ENCODE measurements around the gene HDAC9. TPM values are rescaled to one million over a fixed set of nuclear protein-coding genes. Genes with fewer than 3 reads are reported as not detected.

HDAC9 gene
- total RNA-seq, 2 experiments from 2014 or later = 0.55 to 0.65 TPM

GRCh38 chr7:18499407-18500177 is 4.0 kb downstream of the HDAC9 start:
- H3K4me1 Mint-ChIP-seq = no peaks in the 10 kb centered on the region
- ChIA-PET CTCF (no interaction called here), POLR2A (no interaction called here)
- H3K36me3 Mint-ChIP-seq (ENCODE audit: low read depth) = no peaks in the 10 kb centered on the region
- peaks cover 1% of the 10 kb centered on the region for H3K27me3 Mint-ChIP-seq
- H3K4me3 Mint-ChIP-seq = no peak overlapping the region
- H3K27ac Mint-ChIP-seq = no peak overlapping the region
- DNase-seq = no peak
- H3K9me3 Mint-ChIP-seq = no peaks in the 10 kb centered on the region

DNA sequence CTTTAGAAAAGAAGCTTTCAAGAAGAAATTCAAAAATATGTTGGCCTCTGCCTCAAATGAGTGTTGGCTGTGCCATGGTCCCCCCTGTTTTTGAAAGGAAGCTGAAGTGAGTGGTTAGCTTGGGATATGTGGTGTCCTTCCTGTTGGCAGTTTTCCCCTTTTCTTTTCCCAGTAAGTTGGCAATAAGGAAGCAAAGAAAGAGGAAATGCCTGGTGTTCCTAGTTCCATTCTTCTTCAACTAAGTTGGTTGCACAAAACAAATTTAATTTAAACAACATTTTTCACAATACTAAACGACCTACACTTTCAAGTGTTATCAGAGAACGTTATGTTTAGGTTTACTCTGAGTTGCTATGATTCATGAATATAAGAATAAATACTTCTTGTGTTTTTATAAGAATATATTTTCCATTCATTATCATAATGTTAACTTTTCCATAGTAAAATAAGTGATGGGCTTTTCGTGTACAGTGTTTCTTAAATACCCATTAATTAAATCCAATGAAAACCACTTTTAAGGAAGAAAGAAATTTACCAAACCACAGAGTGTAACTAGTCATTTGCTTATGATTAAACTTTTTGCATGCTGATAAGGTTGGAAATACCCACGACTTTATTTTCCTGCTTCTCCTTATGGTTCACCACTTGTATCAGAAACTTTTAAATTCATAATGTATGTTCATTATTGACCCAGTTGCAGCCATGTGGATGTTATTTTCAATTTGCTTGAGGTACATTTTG is 7.7 kb downstream of the HDAC9 start:
- Mint-ChIP-seq H3K4me1 (peaks cover 4% of the 10 kb centered on the region), H3K4me3 (no peak overlapping the region), H3K27me3 (no peaks in the 10 kb centered on the region), H3K9me3 (no peaks in the 10 kb centered on the region), H3K36me3 (ENCODE audit: low read depth) (no peaks in the 10 kb centered on the region), H3K27ac (no peak overlapping the region)
- DNase-seq = no peak
- CTCF ChIA-PET = no interaction called here
- POLR2A ChIA-PET = no interaction called here

- ChIA-PET POLR2A (no interaction called here), CTCF (no interaction called here)
- DNase-seq = no peak
- no peak overlapping the region for H3K27ac Mint-ChIP-seq
- H3K9me3 Mint-ChIP-seq = no peaks in the 10 kb centered on the region
- no peaks in the 10 kb centered on the region for H3K27me3 Mint-ChIP-seq
- H3K4me3 Mint-ChIP-seq = no peak overlapping the region
- H3K36me3 Mint-ChIP-seq (ENCODE audit: low read depth) = no peaks in the 10 kb centered on the region
- peaks cover 9% of the 10 kb centered on the region for H3K4me1 Mint-ChIP-seq
These were observed 9.4 kb downstream of the HDAC9 start for GRCh38 chr7:18504965-18505364.

DNA sequence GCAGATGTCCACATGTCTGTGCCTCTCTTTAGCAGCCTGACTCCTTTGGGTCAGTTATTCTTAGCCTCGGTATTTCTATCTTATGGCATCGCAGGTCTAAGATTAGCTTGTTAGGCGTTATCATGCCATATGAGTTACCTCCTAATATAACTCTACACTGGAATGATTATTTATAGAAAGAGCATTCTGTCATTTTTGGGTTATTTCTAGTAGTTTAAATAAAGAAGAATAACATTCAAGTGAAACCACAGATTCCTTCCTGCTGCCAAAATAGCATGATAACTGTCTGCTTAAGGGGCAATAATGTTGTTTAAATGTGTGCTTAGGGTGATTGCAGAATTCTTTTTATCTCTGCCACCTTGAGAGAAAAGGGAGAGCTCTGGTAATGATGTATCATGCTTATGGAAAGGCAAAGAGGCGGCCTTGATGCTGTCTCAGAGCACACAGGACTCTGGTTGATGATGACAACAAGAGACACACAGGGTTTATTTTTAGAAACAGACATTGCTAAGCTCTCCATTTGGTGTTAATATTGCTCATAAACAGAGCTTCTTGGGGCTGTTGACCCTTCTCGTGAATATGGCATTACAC is 10.4 kb downstream of the HDAC9 start:
- H3K9me3 Mint-ChIP-seq = no peaks in the 10 kb centered on the region
- CTCF ChIA-PET = no interaction called here

DNA sequence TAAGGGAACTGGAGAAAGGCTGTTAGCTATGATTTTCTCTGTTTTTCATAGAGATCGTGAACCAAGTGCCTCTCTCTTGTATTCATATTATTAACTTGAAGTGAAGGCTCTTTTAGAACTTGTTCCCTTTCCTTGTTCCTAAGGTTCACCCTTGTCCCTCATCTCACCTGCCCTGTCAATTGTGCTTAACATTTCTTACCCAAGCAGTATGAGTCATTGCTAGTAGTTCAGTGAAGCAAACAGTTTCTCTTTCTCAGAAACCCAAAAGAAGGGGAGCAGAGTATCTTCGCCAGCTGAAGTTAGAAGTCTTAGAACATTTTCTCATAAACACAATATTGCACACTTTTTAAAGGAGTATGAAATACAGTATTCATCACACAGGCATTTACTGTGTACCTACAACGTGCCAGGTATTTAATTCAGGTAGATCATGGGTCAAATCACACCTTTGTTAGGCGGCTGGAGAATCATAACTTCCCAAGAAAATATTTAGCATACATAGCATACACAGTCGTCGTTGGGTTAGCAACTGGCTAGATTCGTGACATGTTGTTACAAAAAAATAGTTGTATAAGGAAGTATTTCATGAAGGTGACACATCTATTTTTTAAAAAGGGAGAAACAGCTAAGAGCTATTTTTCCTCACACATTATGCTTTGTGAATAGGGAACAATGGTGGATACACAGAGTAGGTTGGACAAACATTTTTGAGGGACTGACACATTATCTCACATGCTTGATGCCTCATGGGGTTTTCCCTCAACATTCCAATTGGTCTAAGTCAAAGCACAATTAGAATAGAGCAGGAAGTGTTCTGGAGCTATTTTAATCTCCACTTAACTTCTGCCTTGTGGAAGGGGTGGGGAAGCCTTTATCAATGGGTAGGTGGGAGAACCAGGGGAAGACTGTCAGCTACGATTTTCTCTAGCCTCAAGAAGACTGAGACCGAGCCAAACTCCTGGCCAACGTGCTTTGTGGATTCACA is 13.2 kb downstream of the HDAC9 start:
- no peak for DNase-seq
- H3K9me3 Mint-ChIP-seq = no peaks in the 10 kb centered on the region
- no peaks in the 10 kb centered on the region for H3K36me3 Mint-ChIP-seq (ENCODE audit: low read depth)
- H3K27me3 Mint-ChIP-seq = no peaks in the 10 kb centered on the region
- no peak overlapping the region for H3K27ac Mint-ChIP-seq
- no peak overlapping the region for H3K4me3 Mint-ChIP-seq
- CTCF ChIA-PET = no interaction called here
- peaks cover 9% of the 10 kb centered on the region for H3K4me1 Mint-ChIP-seq
- POLR2A ChIA-PET = no interaction called here

More for the DNA sequence above, 10.4 kb downstream of the HDAC9 start:
- Mint-ChIP-seq H3K27ac (no peak overlapping the region), H3K4me1 (peaks cover 9% of the 10 kb centered on the region), H3K36me3 (ENCODE audit: low read depth) (no peaks in the 10 kb centered on the region), H3K27me3 (no peaks in the 10 kb centered on the region), H3K4me3 (no peak overlapping the region)
- no peak for DNase-seq
- POLR2A ChIA-PET = no interaction called here

DNA sequence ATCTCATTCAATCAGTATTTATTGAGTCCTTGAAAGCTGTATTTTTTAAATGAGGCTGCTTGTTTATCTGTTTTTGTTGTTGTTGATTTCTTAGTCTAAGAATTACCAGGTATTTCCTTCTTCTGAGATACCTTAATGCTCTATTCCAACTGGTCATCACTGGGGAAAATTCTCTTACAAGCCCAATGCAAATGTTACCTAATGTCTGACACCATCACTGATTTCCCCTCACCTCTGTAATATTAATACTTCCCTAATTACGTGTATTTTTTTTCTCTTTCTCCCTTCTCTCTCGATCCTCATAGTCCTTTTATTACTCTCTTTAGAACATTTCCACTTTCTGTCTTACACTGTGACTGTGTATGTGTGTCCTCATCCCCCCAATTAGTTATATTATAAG is 13.9 kb downstream of the HDAC9 start:
- no peak for DNase-seq
- H3K4me3 Mint-ChIP-seq = no peak overlapping the region
- H3K9me3 Mint-ChIP-seq = no peaks in the 10 kb centered on the region
- H3K4me1 Mint-ChIP-seq = peaks cover 9% of the 10 kb centered on the region
- H3K27ac Mint-ChIP-seq = no peak overlapping the region
- H3K27me3 Mint-ChIP-seq = no peaks in the 10 kb centered on the region
- CTCF ChIA-PET = no interaction called here
- H3K36me3 Mint-ChIP-seq (ENCODE audit: low read depth) = no peaks in the 10 kb centered on the region
- POLR2A ChIA-PET = no interaction called here

DNA sequence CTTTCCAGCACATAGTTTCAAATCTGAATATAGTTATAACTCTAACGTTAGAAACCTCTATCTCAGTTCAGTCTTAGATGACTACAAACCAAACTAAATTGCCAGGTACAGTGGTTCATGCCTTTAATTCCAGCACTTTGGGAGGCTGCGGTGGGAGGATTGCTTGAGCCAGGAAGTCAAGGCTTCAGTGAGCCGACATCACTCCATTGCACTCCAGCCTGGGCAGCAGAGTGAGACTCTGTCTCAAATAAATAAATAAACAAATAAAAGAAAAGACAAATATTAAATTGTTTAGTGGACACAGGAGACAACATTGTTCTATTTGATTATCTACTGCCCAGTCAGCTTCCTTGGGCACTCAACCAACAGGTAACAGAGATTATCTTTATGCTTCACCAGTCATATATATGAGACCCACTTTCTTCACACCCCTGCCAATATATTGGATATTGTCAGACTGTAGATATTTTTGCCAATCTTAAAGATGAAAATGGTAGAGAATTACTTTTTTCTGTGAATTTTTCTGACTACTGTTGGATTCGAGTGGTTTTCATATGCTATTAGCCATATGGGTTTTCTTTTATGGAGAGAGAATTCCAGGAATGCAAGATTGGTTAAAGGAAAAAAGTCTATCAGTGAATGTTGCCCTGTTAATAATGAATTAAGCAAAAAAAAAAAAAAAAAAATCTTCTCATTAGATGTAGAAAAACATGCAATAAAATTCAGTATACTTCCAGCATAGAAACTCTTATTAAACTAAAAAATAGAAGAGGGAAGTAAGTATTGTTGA is 16.0 kb downstream of the HDAC9 start:
- POLR2A ChIA-PET = no interaction called here

DNA sequence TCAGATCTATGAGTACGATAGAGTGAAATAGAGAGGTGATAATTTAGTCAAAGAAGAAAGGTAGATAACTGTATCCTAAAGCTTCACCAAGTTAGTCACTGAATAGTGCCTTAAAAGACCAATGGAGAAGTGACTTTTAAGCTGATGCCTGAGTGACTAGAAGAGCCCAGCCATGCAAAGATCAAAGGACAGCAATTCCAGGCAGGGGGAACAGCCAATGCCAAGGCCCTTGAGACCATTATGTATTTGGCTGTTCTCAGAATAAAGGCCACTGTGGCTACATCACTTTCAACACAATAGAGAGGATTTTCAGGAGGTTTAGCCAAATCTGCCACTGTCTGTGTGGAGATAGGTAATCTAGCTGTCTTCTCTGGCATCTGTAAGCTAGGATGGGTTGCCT is 17.8 kb downstream of the HDAC9 start:
- no peak for DNase-seq
- no peak overlapping the region for H3K27ac Mint-ChIP-seq
- peaks cover 5% of the 10 kb centered on the region for H3K4me1 Mint-ChIP-seq
- H3K4me3 Mint-ChIP-seq = no peak overlapping the region
- H3K9me3 Mint-ChIP-seq = no peaks in the 10 kb centered on the region
- CTCF ChIA-PET = no interaction called here
- H3K27me3 Mint-ChIP-seq = no peaks in the 10 kb centered on the region
- POLR2A ChIA-PET = no interaction called here
- H3K36me3 Mint-ChIP-seq (ENCODE audit: low read depth) = no peaks in the 10 kb centered on the region

More for the DNA sequence above, 16.0 kb downstream of the HDAC9 start:
- H3K27ac Mint-ChIP-seq = no peak overlapping the region
- H3K9me3 Mint-ChIP-seq = no peaks in the 10 kb centered on the region
- H3K27me3 Mint-ChIP-seq = no peaks in the 10 kb centered on the region
- DNase-seq = no peak
- peaks cover 9% of the 10 kb centered on the region for H3K4me1 Mint-ChIP-seq
- H3K4me3 Mint-ChIP-seq = no peak overlapping the region
- H3K36me3 Mint-ChIP-seq (ENCODE audit: low read depth) = no peaks in the 10 kb centered on the region
- CTCF ChIA-PET = no interaction called here

DNA sequence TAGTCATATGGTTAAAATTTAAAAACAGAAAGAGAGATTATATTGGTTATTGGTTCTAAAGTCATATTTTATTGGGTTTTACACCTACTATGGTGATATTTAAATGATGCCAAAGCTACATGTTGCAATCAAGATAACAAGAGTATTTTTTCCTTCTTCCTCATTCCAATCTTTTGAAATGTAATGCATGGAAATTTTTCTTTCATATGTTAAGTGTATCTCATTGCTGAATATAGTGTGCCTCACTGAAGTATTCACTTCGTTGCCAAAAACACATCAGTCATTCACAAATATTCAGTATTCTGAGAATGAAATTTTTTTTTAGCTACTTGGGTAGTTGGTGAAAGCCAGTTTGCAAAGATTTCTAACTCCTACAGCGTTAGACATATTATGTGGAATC is 19.5 kb downstream of the HDAC9 start:
- CTCF ChIA-PET = no interaction called here

GRCh38 chr7:18517646-18518045 is 22.1 kb downstream of the HDAC9 start:
- ChIA-PET CTCF (no interaction called here), POLR2A (no interaction called here)
- no peak overlapping the region for H3K4me3 Mint-ChIP-seq
- peaks cover 2% of the 10 kb centered on the region for H3K4me1 Mint-ChIP-seq
- no peaks in the 10 kb centered on the region for H3K36me3 Mint-ChIP-seq (ENCODE audit: low read depth)
- no peak overlapping the region for H3K27ac Mint-ChIP-seq
- H3K27me3 Mint-ChIP-seq = no peaks in the 10 kb centered on the region
- no peak for DNase-seq
- no peaks in the 10 kb centered on the region for H3K9me3 Mint-ChIP-seq

More for the DNA sequence above, 19.5 kb downstream of the HDAC9 start:
- H3K4me1 Mint-ChIP-seq = no peaks in the 10 kb centered on the region
- POLR2A ChIA-PET = no interaction called here
- no peak overlapping the region for H3K4me3 Mint-ChIP-seq
- no peaks in the 10 kb centered on the region for H3K9me3 Mint-ChIP-seq
- no peaks in the 10 kb centered on the region for H3K36me3 Mint-ChIP-seq (ENCODE audit: low read depth)
- no peak overlapping the region for H3K27ac Mint-ChIP-seq
- no peaks in the 10 kb centered on the region for H3K27me3 Mint-ChIP-seq
- no peak for DNase-seq

DNA sequence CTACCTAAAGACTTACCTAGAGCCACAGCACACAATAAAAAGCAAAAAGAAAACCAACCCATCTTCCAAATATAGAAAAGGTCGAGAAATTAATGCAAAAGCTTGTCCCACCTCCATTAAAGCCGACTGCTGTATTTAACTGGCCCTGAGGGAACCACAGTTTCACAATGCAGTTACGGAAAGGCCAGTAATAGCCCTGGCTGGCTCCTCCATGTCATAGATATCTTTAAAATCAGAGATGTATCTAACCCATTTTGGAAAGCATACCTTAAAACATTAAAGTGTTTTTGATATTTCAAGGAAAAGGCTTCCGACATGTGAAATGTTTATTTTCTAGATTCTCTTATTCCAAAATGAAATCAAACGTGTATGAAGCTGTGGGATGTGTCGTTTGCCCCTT is 23.0 kb downstream of the HDAC9 start:
- no peak overlapping the region for H3K27ac Mint-ChIP-seq
- H3K27me3 Mint-ChIP-seq = no peaks in the 10 kb centered on the region
- ChIA-PET POLR2A (no interaction called here), CTCF (no interaction called here)
- H3K36me3 Mint-ChIP-seq (ENCODE audit: low read depth) = no peaks in the 10 kb centered on the region
- peaks cover 2% of the 10 kb centered on the region for H3K4me1 Mint-ChIP-seq
- no peak for DNase-seq
- no peak overlapping the region for H3K4me3 Mint-ChIP-seq
- no peaks in the 10 kb centered on the region for H3K9me3 Mint-ChIP-seq

DNA sequence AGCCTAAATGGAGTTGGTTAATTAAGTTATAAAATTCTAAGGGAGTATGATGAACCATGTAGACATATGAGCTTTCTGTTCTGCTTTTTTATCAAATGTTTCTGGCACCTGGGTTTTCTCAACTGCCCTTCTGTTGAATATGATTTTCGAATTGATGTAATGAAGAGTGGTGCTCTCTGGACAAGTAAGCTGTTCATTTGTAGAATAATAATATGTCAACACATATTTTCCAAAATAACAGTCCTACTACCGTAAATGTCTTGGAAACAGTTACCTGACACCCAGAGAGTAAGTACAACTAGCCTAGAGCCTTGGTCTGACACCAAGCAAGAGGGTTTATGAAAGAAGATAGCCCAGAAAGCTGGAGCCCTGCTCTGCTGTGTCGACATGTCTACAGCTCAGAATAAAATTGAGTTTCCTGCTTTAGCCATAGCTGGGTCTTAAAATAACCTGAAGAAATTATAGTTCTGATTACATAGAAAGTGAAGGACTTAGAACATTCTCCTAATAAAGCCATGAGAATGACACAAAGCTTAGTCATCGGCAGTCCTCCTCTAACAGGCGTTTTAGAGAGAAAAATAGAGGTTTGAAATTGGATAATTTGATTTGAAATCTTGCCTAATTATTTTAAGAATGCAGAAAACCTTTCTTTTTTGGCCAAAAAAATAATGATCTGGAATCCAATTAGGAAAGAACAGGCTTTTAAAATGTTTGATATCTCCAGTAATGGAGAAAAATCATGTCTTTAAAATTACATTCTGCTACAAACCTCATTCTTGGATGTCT is 25.1 kb downstream of the HDAC9 start:
- POLR2A ChIA-PET = no interaction called here
- Mint-ChIP-seq H3K27ac (no peak overlapping the region), H3K27me3 (no peaks in the 10 kb centered on the region), H3K4me3 (no peak overlapping the region), H3K4me1 (peaks cover 2% of the 10 kb centered on the region), H3K36me3 (ENCODE audit: low read depth) (no peaks in the 10 kb centered on the region), H3K9me3 (no peaks in the 10 kb centered on the region)
- CTCF ChIA-PET = no interaction called here
- DNase-seq = no peak
